Activated T-helper 1 cell treated with anti-CD3 and anti-CD28 coated beads, Interleukin-12 subunit alpha, Interleukin-12 subunit beta, Interleukin-2, Interleukin-4 antibody, amounts not matched to agents 30 ng/mL and 10 ng/mL and 1 ng/mL, durations not matched to agents 14 hours and 24 hours and 36 hours (primary cell): ENCODE measurements around the gene PXN. TPM values are rescaled to one million over a fixed set of nuclear protein-coding genes. Genes with fewer than 3 reads are reported as not detected.
"Not testable (repeated sequence)": the region's sequence is repeated elsewhere in the genome, so short reads cannot be mapped to it uniquely, and the experiment has no call there.

Experiments used
- DNase-seq: peaks from one replicate; pipeline ENCODE4 v3.0.0; 2021; ENCODE audit warnings: low spot score
- H3K27ac Mint-ChIP-seq: one replicate; pipeline ENCODE4 v1.8.0; 2021; ENCODE audit warnings: mild to moderate bottlenecking, mixed read lengths
- H3K27me3 Mint-ChIP-seq: one replicate; pipeline ENCODE4 v1.8.0; 2022; ENCODE audit warnings: mild to moderate bottlenecking, moderate library complexity, mixed read lengths; ENCODE audit not compliant: insufficient read depth
- H3K36me3 Mint-ChIP-seq: one replicate; pipeline ENCODE4 v1.8.0; 2021; ENCODE audit warnings: low read depth, mixed read lengths
- H3K4me1 Mint-ChIP-seq: one replicate; pipeline ENCODE4 v1.8.0; 2021; ENCODE audit warnings: low read depth, mixed read lengths
- H3K4me3 Mint-ChIP-seq: one replicate; pipeline ENCODE4 v1.8.0; 2021; ENCODE audit warnings: mild to moderate bottlenecking, moderate library complexity, mixed read lengths
- H3K9me3 Mint-ChIP-seq: one replicate; pipeline ENCODE4 v1.8.0; 2021; ENCODE audit warnings: mixed read lengths
- intact Hi-C: fragments of 100-400 bp; cut with micrococcal nuclease; formaldehyde crosslinking; loops from one replicate; pipeline ENCODE4 v1.15.1; 2024
- total RNA-seq: library from RNA; stranded (reverse); gene quantifications from 2 replicates; pipeline ENCODE4 v1.2.3, GENCODE V29; 2022

Gene PXN
- total RNA-seq, 1 donor from 2014 or later, result 57.7 TPM

DNA sequence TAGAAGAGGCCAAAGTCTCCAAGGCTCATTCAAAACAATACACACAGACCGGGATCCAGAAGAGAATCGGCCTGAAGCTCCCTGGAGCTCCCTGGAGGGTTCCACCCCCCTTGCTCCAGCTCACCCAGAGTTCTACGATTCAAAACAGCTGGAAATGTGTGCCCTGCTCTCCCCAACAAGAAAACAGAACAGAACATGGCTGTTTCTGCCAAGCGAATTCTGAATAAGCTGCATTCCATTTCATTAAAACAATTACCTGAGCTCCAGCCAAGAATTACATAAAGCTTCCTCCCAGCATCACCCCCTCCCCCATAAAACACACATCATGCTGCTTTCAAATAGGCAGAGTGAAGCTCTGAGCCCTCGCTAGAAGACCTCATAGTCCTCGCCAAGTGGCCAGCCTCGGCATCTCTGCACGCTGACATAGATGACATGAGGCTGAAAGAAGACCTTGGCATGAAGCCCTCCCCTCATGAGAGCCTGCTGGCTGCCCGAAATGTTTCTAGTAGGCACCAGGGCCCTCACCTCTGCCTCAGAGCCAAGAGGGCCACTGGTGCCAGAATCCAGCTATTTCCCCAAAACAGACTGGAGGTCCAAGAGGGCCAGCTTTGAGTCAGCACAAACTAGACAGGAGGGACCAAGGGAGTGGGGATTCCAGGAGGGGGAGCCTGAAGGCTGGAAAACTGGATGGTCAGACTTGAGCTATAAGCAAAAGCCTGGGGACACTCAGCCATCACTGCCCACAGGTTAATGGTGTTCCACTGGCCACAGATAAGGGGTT, 8.3 kb downstream of the PXN start:
- intact Hi-C loops, result no loop called here
- Mint-ChIP-seq H3K4me3 (no peak overlapping the region), H3K9me3 (no peaks in the 10 kb centered on the region), H3K4me1 (peaks cover 92% of the 10 kb centered on the region), H3K27me3 (no peaks in the 10 kb centered on the region), H3K36me3 (peaks cover 16% of the 10 kb centered on the region), H3K27ac (peak overlapping the region; percentile 22)
- no peak for DNase-seq

DNA sequence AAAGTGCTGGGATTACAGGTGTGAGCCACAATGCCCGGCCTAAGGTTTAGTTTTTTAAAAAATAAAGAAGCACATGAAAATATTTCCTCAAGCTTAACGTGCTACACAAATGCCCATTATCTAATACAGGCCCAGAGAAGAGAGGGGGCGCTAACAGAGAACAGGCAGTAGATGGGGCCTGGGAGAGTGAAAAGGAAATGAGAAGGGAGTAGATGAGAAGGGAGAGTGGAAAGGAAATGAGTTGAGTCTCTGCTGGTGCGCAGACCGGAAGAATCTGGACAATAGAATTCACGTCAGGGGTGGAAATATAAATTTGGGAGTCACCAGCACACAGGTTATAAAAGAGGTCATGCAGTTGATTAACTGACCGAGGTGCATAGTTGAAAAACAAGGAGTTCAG, 10.7 kb downstream of the PXN start:
- H3K9me3 Mint-ChIP-seq, result no peaks in the 10 kb centered on the region
- H3K4me3 Mint-ChIP-seq, result peak overlapping the region; percentile 19
- peaks cover 23% of the 10 kb centered on the region for H3K36me3 Mint-ChIP-seq
- peak overlapping the region; percentile 79 for H3K27ac Mint-ChIP-seq
- H3K27me3 Mint-ChIP-seq, result no peaks in the 10 kb centered on the region
- intact Hi-C loops, result loop anchor here (5.0 kb wide), 1 partner anchor 138 kb away; the partner anchor contains the start of gene RAB35
- no peak for DNase-seq
- peaks cover 87% of the 10 kb centered on the region for H3K4me1 Mint-ChIP-seq

DNA sequence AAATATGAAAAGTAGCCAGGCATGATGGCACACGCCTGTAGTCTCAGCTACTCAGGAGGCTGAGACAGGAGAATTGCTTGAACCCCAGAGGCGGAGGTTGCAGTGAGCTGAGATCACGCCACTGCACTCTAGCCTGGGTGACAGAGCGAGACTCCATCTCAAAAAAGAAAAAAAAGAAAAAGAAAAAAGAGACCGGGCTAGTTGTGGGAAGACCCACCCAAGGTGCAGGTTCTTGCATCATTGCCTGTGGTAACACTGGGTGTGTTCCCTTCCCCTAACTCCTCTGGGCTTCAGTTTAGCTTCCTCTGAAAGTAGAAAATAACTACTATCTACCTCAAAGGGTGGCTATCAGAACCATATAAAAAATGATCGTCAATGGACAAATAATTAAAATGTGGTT, 12.2 kb downstream of the PXN start:
- intact Hi-C loops, result loop anchor here (5.0 kb wide), 1 partner anchor 136 kb away; the partner anchor contains the start of gene RAB35
- H3K27me3 Mint-ChIP-seq, H3K9me3 Mint-ChIP-seq: not testable (repeated sequence)
- Mint-ChIP-seq H3K4me3 (peak overlapping the region; percentile 69), H3K36me3 (peaks cover 28% of the 10 kb centered on the region), H3K4me1 (peaks cover 89% of the 10 kb centered on the region), H3K27ac (peak overlapping the region; percentile 79)
- DNase-seq, result peak; percentile 46

DNA sequence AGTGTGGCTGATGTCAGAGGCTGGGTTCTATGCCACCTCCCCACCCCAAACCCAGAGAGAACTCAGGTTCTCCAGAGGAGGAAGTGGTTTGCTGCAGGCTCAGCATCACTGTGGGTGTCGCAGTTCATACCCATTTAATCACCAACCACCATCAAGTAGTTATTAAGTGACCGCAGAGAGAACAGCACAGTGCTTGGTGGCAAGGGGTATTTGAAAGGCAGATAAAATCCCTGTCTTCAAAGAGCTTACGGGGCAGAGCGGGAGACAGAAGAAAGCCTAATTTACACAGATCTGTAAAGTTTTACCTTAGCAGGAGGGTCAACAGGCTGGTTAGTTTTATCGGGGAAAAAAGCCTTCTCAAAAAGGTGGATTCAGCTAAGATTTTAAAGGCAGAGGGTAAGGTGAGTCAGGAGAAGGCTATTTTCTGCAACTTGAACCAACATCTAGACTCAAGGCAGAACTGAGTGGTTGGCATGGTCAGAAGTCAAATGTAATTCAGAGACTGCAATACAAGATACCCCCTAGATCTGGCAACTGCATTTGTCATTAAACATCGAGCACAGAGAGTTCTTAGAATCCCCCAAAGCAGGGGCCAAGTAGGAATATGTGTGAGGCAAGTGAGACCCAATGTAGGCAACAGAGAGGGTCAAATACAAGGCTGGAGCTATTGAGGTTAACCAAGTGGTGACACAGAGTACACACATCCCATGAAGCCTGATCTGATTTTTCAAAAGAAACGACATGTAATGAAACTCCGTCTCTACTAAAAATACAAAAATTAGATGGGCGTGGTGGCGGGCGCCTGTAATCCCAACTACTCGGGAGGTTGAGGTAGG, 13.2 kb downstream of the PXN start:
- H3K9me3 Mint-ChIP-seq, result no peaks in the 10 kb centered on the region
- H3K36me3 Mint-ChIP-seq, result peaks cover 34% of the 10 kb centered on the region
- peaks cover 89% of the 10 kb centered on the region for H3K4me1 Mint-ChIP-seq
- intact Hi-C loops, result loop anchor here (1.0 to 5.0 kb wide), 4 partner anchors 12 to 135 kb away; partner anchors contain the start of genes RAB35 and RNU4-2
- H3K4me3 Mint-ChIP-seq, result peak overlapping the region; percentile 69
- peak; percentile 67 for DNase-seq
- no peaks in the 10 kb centered on the region for H3K27me3 Mint-ChIP-seq
- H3K27ac Mint-ChIP-seq, result peak overlapping the region; percentile 79

DNA sequence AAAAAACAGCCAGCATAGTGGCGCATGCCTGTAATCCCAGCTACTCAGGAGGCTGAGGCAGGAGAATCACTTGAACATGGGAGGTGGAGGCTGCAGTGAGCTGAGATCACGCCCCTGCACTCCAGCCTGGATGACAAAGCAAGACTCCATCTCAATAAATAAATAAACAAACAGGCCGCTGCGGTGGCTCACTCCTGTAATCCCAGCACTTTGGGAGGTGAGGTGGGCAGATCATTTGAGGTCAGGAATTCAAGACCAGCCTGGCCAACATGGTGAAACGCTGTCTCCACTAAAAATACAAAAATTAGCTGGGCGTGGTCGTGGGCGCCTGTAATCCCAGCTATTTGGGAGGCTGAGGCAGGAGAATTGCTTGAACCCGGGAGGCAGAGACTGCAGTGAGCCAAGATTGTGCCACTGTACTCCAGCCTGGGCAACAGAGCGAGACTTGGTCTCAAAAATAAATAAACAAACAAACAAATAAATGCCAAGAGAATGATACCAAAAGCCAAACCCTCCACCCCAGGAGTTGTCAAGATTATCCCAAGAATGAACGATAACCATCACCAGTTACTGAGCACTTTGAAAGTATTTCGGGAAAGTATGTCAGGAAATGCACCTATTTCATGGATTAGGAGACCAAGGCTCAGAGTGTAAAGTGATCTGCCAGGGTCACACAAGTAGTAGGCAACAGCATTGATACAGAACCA, 14.0 kb downstream of the PXN start:
- H3K27me3 Mint-ChIP-seq, DNase-seq, H3K9me3 Mint-ChIP-seq: not testable (repeated sequence)
- peaks cover 86% of the 10 kb centered on the region for H3K4me1 Mint-ChIP-seq
- intact Hi-C loops, result loop anchor here (1.0 to 5.0 kb wide), 4 partner anchors 13 to 134 kb away; partner anchors contain the start of genes RAB35 and RNU4-2
- peak overlapping the region; percentile 79 for H3K27ac Mint-ChIP-seq
- peaks cover 32% of the 10 kb centered on the region for H3K36me3 Mint-ChIP-seq
- peak overlapping the region; percentile 69 for H3K4me3 Mint-ChIP-seq

DNA sequence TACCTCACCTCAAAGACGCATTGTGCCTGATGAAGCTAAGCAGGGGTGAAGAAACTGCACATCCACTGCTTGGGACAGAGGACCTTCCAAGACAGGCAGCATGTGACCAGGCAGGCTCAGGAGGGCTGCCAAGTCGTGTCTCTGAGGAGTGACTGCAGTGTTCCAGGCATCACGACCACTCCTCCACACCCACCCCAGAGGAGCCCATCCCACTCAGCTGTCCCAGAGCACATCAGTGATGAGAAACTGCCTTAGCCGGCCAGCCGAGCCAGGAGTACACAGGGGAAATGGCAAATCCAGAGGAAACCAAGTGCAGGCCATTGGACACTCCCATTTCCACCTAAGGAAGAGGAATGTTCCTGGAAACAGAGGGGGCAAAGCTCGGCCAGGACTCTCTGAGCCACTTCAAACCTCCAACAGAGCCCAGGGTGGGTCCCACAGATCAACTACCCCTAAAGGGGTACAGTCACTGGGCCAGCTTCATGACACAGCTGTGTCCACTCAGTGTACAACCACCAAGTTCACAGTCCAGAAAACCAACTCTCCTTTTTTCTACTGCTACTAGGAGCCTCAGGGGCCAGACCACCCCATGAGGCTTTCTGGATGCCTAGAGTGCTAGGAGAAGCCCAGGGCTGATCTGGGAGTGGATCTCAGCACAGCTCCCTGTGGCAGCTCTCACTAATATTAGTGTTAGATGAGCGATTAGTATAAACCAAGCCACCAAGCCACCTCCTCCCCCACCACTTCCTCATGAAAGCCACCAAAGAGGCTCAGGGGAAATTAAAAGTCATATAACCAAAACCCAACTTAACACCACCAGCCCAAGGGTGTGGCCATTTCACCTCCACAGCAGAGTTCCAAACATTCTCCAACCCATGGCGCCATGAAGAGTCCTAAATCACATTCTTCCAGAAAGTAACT, 15.4 kb downstream of the PXN start:
- peaks cover 30% of the 10 kb centered on the region for H3K36me3 Mint-ChIP-seq
- H3K4me1 Mint-ChIP-seq, result peaks cover 77% of the 10 kb centered on the region
- intact Hi-C loops, result loop anchor here (5.0 kb wide), 1 partner anchor 133 kb away; the partner anchor contains the start of gene RAB35
- H3K4me3 Mint-ChIP-seq, result peak overlapping the region; percentile 73
- H3K27ac Mint-ChIP-seq, result peak overlapping the region; percentile 53
- DNase-seq, result peak; percentile 42
- H3K9me3 Mint-ChIP-seq, result no peaks in the 10 kb centered on the region
- H3K27me3 Mint-ChIP-seq, result no peaks in the 10 kb centered on the region

DNA sequence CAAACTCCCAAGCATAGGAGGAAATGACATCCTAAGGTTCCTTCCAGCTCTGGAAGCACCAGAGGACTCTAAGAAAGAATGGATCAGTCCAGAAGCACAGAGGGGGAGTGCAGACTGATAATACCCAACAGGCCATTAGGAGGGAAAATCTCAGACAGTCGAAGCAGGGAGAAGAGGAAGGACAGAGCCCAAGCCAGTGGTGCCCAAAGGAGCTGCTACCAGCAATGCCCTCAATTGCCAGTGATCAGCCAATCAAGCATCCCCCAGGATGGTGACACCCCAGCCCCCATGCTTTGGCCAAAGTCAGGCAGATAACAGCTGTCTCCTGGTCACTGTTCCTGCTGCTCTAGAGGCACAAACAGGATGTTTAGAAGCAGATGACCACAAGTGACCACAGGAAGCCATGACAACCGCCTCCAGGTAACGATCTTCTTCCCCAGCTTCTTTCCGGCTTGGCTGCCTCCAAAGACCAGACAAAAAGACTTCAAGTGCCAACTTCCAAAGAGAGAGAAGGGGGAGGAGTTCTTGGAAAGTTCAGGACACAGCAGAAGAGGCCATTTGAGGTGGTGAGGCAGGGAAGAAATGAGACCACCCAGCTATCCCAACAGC, 16.2 kb downstream of the PXN start:
- H3K27ac Mint-ChIP-seq, result peak overlapping the region; percentile 77
- no peaks in the 10 kb centered on the region for H3K9me3 Mint-ChIP-seq
- H3K4me1 Mint-ChIP-seq, result peaks cover 69% of the 10 kb centered on the region
- no peaks in the 10 kb centered on the region for H3K27me3 Mint-ChIP-seq
- H3K36me3 Mint-ChIP-seq, result peaks cover 28% of the 10 kb centered on the region
- H3K4me3 Mint-ChIP-seq, result peak overlapping the region; percentile 73
- intact Hi-C loops, result no loop called here
- DNase-seq, result no peak

DNA sequence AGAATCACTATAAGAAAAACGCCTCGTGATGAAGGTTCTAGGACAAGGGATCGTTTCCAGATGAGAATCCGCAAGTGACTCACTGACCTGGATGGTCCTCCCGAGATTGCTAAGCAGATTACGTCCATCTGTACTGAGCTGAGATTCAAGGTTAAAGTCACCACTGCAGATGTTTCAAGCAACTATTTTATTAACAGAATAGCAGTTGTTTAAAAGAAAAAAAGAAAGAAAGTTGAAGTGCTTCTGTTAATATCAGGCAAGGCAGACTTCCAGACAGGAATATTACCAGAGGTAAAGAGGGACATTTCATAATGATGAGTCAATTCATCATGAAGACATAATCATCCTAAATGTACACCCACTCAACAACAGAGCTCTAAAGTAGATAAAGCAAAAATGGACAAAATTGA, 17.9 kb downstream of the PXN start:
- H3K4me3 Mint-ChIP-seq, result no peak overlapping the region
- peaks cover 28% of the 10 kb centered on the region for H3K36me3 Mint-ChIP-seq
- no peaks in the 10 kb centered on the region for H3K9me3 Mint-ChIP-seq
- no peaks in the 10 kb centered on the region for H3K27me3 Mint-ChIP-seq
- intact Hi-C loops, result no loop called here
- DNase-seq, result no peak
- peaks cover 65% of the 10 kb centered on the region for H3K4me1 Mint-ChIP-seq
- peak overlapping the region; percentile 13 for H3K27ac Mint-ChIP-seq

DNA sequence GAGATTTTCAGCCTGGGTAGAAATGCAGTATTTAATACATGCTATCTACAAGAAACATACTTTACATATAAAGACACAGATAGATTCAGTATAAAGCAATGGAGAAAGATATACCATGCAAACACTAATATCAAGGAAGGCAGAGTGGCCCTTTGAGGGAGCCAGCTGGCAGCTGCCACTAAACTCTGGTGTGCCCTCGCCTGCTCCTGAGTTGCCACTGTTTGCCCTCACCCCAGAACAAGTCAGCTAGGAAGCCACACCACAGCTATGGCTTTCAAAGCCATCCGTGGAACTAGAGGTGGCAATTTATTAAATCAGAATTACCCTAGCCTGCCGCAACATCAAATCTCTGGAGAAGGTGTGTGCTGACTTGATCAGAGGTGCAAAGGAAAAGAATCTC, 18.3 kb downstream of the PXN start:
- peaks cover 62% of the 10 kb centered on the region for H3K4me1 Mint-ChIP-seq
- H3K4me3 Mint-ChIP-seq, result no peak overlapping the region

DNA sequence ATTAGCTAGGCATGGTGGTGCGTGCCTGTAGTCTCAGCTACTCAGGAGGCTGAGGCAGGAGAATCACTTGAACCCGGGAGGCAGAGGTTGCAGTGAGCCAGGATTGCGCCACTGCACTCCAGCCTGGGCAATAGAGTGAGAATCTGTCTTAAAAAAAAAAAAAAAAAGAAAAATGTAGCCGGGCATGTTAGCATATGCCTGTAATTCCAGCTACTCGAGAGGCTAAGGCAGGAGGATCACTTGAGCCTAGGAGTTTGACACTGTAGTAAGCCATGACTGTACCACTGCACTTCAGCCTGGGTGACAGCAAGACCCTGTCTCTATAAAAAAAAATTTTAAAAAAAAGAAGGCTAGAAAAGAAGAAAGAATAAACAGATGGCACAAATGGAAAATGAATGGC, 18.8 kb downstream of the PXN start:
- H3K27me3 Mint-ChIP-seq, intact Hi-C loops, DNase-seq, H3K27ac Mint-ChIP-seq, H3K9me3 Mint-ChIP-seq, H3K4me3 Mint-ChIP-seq: not testable (repeated sequence)
- Mint-ChIP-seq H3K36me3 (peaks cover 24% of the 10 kb centered on the region), H3K4me1 (peaks cover 62% of the 10 kb centered on the region)

More for the DNA sequence above, 18.3 kb downstream of the PXN start:
- DNase-seq, result no peak
- Mint-ChIP-seq H3K36me3 (peaks cover 27% of the 10 kb centered on the region), H3K9me3 (no peaks in the 10 kb centered on the region), H3K27ac (peak overlapping the region; percentile 13), H3K27me3 (no peaks in the 10 kb centered on the region)
- intact Hi-C loops, result no loop called here

DNA sequence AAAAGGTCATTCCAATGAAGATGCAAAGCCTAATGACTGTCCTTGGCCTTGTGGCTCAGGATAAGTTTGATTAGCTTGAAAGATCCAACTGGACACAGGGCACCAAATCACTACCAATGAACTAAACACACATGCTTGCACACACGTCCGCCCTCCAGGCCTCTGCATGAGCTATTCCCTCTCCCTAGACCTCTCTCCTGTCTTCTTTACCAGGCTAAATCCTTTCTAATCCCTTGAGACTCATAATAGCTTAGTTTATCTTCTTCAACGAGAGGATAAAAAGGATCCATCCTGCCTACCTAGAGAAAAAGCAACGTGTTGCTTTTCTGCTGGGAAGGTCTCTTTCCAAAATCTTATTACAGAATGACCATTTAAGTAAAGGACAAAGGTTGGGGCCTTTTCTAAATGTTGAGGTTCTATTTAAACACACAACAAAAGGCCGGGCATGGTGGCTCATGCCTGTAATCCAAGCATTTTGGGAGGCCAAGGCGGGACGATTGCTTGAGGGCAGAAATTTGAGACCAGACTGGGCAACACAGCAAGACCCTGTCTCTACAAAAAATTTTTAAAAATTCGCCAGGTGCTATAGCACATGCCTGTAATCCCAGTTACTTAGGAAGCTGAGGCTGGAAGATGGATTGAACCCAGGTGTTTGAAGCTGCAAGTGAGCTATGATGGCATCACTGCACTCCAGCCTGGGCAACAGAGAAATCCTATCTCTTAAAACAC, 22.4 kb downstream of the PXN start:
- intact Hi-C loops, result no loop called here
- no peak for DNase-seq
- no peak overlapping the region for H3K27ac Mint-ChIP-seq
- no peaks in the 10 kb centered on the region for H3K27me3 Mint-ChIP-seq
- peaks cover 21% of the 10 kb centered on the region for H3K36me3 Mint-ChIP-seq
- H3K4me3 Mint-ChIP-seq, result no peak overlapping the region
- H3K4me1 Mint-ChIP-seq, result peaks cover 49% of the 10 kb centered on the region
- no peaks in the 10 kb centered on the region for H3K9me3 Mint-ChIP-seq
